HG03060 (cell line): ENCODE results near the gene BEGAIN.

Experiments used
- ATAC-seq: cut with Tn5 transposase; IDR thresholded peaks from one replicate; pipeline ENCODE4 v1.9.1; 2021; ENCODE audit warnings: low read depth, moderate number of reproducible peaks; ENCODE audit not compliant: unreplicated experiment

The BEGAIN gene

DNA sequence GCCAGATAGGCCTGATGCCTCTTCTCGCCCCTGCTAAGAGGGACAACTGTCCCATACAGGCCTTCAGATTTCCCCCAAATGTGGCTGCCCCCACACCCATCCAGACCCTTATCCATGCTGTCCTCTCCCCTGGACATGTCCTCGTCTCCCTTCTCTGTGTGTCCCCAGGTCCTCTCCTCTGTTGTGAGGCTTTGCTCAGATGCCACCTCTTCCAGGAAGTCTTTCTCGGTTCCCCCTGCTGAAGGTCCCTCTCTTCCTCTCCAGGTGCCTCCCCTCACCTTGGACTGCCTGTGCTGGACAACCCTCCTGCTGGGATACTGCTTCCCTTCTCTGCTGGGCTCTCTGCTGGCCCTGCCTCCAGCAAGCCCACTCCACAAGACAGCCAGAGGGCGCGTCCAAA lies 33.7 kb downstream of the BEGAIN start:
- no peak for ATAC-seq

DNA sequence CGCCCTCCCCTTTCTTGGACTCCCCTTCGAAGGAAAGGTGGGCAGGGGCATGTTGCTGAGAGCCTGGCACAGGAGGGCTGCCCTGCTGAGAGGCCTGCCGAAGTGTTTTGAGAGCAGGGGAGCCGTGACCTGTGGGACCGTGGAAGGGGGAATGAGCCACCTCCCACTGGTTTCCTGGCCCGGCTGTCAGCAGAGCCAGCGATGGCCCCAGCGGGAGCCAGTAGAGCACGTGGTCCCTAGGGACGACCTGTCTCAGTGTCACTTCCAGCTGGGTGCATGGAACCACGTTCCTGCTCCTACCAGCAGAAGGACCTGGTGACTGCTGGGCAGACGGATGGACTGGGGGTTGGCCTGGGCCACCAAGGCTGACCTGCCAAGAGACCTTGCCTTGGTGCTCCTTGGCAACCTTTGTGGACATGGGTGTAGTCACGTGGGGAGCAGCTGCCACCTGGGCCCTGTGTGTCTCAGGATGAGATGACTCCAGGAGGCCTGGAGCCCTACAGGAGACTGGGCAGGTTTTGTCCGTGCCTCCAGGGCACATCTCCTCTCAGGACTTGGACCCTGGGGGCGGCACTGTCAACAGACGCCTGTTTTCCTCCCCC lies 34.6 kb downstream of the BEGAIN start:
- no peak for ATAC-seq

DNA sequence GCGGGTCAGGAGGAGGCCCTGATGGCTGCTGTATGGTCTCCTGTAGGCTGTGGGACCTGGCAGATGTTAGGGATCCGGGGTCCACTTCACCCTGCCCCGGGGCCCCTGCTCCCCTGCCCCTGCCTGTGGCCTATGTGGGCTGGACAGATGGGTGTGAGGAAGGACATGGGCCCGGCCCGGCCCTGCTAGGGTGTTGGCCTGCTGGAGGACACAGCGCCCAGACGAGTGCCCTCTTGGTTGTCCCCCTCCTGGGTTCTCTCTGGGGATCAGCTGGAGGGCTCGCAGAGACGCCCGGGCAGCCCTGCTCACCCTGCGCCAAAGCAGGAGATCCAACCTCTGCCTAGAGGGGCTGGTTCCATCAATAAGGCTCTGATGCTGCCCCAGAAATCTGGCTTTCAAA lies 36.2 kb downstream of the BEGAIN start:
- ATAC-seq: no peak

DNA sequence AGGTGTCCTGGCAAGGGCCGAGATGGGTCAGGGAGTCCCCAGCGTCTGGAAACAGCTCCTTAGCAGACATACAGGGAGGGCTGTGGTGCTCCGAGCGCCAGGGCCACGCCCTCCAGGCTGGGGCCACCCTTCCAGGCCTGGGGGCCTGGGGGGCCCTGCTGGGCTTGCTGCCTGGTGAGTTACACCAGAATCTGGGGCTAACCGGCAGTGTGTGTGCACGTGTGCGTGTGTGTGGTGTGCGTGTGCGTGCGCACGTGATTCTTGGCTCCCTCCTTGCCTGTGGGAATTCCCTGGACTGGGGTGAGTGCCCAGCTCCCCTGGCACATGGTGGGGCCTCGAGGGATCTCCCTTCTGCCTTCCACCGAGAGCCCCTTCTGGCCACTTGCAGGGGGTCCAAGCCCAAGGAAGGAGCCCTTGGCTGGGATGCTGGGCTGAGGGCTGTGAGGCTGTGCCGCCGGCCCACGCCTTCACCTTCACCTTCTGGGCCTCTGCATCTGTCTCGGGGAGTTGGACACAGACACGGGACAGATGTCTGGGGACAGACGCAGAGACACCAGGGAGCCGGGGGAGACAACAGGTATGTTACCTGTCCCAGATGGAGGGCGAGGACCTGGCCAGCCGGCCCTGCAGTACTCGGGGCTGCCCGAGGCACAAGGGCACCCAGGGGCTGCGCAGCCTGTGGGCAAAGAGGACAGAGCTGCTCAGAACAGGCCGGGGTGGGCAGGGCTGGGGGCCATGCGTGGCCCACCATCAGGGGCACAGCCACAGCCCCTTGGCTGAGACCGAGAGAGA lies 37.2 kb downstream of the BEGAIN start:
- ATAC-seq: no peak

DNA sequence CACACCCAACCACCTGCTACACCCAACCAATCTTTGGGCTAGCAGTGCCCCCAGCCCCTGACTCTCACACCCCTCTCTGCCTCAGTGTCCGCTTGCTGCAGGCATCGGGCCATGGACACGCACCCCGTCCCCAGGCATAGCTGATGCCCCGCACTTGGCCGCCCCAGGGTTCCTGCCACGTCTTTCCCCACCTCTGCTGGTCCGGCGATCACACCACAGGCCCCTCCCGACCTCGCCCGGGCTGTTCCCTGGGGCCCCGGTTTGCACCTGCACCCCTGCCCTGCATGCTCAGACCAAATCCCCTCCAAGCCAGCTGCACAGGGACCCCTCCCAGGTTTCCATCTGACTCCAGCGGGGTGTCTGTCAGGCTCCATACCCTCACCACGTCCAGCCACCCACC lies 38.3 kb downstream of the BEGAIN start:
- ATAC-seq: no peak

DNA sequence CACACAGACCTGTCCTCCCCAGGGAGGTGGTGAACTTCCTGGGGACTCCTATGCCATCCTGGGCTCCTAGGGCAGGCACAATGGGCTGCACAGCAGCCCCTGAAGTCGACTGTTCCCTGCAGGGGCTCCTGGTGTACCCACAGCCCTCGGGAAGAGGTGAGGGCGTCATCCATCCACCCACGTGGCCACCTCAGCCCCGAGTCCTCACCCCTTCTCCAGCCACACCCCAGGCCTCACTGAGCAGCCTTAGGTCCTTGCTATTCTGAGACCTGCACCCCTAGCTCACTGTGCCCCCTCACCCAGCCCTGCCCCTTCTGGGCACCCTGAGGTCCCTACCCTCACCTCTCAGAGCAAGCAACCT lies 38.9 kb downstream of the BEGAIN start:
- no peak for ATAC-seq

DNA sequence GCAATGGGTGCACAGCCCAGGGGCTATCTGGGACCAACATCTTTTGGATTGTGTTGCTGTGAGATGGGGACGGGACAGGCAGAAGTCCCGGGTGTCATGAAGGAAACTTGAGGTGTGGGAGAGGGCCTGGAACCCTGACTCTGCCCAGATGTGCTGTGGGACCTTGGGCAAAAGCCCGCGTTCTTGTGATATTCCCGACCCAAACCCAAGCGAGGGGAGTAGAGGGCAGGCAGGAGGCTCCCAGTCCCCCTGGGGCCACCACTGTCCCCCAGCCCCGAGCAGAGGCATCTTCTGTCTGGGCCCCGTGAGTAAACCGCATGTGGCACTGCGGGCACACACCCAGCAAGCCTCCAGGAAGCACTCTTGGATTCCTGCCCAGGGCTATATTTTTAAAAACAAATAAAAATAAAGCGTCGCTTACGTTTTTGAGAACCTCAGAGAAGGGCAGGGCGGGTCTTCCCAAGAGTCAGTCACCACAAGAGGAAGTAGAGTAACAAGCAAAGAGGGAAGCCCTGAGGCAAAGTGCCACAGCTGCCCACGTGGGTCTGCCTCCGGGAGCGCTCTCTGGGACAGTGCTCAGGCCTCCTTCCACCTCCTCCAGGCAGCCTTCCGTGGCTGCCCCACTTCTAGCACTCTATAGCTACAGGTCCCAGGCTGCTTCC lies 39.5 kb downstream of the BEGAIN start:
- ATAC-seq: no peak

DNA sequence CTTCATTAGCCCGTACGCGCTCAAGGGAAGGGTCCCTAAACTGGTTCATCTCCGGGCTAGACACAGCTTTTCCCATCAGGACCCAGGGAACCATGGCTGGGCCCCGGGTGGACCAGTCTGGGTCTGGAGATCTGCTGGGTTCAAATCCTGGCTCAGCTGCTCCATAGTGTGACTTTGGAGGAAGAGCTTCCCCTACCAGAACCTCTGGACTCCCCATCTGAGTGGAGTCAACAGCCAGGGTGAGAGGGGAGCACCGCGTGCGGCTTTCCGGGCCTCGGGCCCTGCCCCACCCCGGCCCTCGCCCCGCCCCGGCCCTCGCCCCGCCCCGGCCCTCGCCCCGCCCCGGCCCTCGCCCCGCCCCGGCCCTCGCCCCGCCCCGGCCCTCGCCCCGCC lies 41.2 kb downstream of the BEGAIN start:
- no peak for ATAC-seq

DNA sequence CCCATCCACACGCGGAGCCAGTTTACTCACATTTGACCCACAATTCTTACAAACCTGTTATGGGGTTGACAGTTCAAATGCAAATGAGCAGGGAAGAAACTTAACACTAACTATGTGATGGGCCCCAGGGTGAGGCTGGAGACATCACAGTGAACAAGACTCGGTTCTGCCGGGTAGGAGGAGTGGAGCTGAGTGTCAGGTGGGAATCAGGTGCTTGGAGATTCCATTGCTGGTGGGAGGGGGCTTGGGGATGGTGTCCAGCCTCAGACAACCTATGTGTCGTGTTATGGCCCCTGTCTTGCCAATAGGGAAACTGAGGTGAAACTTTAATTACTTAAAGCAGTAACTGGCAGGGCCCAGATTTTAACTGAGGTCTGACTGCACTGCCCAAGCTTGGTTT lies 41.9 kb downstream of the BEGAIN start:
- ATAC-seq: no peak

DNA sequence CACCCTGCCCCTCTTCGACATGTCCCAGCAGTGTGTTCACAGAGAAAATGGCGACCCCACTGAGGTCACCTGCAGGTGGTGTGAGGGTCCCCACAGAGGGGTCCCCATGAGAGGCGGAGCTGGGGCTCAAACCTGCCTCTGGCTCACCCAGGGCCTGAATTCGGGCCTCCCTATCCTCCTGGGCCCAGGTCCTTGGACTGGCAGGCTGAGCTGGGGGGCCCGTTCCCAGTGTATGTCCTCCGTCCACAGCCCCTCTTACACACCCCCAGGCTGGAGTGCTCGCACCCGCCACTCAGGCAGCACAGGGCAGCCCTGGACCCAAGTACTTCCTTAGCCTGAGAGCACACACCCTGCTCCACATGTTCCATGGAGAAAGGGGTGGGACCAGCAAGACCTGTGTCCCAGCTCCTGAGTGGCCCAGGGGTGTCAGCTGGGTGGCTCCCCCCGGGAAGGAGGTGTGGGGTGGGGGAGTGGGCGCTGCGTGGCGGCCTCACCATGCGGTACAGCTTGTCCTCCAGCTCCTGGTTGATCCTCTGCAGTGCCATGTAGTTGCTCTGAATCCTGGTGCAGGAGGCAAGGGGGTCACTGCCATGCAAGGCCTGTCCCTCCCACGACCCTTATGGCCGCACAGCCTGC lies 42.6 kb downstream of the BEGAIN start:
- ATAC-seq: no peak

DNA sequence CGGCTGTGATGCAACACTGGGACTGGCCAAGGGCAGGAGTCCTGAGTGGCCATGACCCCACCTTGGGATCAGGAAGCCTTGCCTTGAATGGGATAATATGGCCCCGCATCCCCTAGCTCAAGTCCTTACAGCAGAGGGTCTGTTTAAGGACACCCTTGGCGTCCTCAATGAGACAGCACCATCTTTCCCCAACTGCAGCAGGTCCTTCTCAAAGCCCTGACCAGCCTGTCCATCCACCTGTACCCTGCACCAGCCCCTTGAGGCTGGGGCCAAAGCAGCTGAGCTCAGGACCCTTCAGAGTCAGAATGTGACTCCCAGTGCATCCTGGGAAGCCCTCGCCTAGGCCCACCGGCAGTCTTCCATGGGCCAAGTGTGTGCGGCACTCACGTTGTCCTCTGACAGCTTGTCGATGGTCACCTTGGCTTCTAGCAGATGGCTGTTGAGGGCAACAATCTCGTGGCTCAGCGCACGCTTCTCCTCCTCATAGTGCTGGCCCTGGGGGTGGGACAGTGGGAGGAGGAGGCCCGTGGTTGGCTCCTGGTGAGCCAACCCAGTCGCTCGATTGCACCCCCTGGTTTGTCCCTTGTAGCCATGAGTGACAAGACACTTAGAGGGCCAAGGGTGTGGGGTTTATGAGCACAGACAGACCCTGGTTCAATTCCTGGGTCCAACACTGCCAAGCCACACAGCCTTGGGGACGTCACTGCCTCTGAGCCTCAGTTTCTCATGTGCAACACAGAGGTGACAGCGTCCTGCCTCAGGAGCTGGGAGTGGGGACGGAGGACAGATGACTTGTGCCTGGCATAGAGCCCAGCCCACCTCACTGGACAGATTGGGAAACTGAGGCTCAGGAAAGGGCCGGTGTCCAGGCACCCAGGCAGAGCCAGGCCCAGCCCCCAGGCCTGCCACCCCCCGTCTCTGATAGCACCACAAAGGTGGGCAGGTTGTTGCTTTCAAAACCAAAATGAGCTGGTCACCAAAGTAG lies 43.5 kb downstream of the BEGAIN start:
- no peak for ATAC-seq

DNA sequence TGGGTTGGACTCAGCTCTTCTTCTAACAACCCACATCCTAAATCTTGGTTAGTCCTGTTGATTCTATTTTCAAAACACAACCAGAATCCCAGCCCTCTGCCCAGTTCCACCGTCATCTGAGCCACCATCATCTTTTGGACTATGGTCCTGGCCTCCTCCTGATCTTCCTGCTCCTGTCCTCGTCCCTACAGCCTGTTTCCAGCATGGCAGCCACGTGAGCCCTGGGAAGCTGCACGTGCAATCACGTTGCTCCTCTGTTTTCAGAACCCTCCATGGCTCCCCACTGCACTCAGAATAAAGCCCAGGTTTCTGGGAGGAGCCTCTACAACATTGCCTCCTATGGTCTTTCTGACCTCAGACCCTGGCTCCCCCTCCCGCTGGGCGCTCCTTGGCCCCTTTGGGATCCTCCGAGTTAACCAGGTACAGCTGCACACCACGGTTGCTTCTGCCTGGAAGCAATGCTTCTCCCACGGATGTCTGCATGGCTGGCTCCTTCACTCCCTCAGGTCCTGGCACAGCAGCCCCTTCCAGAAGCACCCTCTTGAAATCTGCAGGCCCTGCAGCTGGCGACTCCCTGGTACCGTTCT lies 44.5 kb downstream of the BEGAIN start:
- ATAC-seq: no peak

DNA sequence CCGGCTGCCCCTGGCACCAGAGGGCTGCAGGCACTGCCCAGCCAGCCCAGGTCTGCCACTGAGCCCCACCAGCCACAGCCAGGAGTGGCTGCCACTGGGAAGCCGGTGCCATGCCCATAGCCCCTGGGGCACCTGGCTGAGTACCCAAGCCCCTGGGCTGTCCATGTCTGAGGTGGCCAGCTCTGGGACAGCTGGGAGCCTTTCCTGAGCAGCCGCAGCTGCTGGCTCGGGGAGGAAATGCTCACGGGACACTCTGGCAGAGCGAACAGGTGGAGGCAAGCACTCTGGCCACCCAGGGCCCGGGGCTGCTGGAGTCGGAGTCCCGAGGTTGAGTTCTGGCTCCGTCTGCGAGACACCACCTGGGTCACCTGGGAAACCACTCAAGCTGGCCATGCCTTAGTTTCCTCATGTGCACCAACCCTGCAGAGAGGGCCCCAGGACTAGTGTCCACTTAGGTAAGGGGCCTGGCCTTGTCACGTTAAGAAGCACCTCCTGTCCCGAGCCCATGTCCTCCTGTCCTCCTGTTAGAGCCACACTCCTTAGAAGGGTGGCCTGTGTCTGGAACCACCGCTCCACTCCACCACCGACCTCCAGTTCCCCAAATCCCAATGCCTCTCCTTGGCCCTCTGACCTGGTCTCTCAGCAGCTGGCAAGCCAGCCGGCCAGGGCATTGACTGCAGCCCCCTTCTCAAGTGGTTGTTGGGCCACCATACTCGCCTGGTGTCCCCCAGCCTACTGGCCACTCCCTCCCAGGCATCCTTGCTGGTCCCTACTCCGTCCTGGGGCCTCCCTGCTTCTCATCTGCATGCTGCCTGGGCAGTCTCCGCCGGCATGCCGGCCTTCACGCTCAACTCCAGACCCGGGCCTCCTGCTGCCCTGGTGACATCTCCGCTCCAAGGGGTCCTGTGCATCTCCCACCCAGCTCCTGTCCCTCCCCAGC lies 45.3 kb downstream of the BEGAIN start:
- no peak for ATAC-seq

DNA sequence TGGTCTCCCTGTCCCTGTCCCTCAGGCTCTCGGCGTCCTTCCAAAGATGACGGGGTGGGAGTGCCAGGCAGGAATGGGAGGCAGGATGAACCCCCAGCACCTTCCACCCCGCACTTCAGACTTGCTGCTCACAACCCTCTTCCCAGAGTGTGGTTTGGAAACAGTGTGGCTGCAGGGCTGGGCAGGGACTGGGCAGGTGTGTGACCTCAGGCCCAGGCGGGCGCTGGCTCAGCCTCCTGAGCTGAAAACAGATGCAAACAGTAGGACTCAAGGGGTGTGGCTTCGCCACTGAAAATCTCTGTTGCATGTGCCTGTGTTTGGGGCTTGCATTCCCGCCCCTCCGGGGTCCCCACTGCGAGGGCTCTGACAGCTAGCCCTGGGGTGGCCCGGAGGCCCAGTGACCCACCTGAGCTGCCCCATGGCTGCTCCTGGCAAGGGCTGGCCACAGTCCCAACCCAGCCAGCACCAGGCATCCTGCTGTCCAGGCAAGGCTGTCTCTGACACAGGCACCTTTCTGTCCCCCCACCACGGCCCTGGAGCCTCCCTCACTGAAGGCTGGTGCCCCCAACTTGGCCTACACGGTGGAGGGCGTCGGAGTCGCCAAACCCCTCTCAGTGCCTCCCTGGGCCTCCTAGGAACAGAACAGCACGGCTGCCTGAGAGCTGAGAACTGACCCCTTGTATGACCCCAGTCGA lies 46.1 kb downstream of the BEGAIN start:
- ATAC-seq: no peak

DNA sequence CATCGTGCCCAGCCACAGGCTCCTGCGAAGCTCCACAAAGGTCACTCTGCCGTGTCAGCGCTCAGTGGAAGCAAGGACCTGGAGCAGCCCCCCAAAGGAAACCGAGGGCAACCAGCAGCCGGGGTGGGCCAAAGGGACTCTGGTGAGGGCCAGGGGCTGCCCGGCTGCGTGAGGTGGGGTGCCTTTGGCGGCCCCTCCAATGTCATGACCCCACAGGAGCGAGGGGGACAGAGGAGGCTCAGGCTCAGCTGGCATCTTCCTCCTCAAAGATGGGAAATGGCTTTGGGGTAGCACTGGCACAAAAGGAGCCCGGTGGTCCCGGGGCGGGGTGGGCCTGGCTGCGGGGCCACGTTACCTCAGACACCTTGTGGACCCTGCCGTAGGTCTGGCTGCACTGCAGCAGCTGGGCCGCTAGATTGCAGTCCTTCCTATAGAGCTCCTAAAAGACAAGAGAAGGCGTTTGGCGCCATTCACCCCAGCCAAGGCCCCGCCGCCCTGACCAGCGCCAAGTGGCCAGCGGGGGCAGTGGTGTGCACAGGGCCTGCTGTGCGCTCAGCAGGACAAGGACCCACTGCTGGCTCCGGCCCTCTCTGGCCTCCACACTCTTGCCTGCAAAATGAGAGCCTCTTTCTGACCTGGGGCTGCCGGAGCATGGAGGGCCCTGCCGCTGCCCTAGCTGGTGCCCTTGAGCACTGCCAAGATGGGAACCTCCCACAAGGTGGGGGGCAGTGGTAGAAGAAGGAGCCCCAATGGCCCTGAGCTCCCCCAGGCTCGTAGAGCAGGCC lies 46.9 kb downstream of the BEGAIN start:
- ATAC-seq: no peak

DNA sequence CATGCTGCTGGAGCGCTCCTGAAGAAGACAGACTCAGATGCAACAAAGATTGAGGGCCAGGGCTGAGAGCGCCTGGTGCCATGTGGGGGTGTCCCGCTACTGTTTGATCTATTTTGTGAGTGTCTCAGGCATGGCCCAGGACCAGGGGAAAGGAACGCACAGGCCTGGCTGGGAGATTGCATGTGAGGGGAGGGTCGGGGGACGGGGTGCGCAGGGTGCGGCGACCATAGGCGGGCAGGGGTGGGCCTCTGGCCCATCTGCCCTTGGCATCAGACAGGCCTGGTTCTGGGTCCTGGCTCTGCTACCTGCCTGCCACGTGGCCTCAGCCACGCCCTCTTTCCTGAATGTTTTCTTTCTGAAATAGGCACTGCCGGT lies 47.5 kb downstream of the BEGAIN start:
- no peak for ATAC-seq

DNA sequence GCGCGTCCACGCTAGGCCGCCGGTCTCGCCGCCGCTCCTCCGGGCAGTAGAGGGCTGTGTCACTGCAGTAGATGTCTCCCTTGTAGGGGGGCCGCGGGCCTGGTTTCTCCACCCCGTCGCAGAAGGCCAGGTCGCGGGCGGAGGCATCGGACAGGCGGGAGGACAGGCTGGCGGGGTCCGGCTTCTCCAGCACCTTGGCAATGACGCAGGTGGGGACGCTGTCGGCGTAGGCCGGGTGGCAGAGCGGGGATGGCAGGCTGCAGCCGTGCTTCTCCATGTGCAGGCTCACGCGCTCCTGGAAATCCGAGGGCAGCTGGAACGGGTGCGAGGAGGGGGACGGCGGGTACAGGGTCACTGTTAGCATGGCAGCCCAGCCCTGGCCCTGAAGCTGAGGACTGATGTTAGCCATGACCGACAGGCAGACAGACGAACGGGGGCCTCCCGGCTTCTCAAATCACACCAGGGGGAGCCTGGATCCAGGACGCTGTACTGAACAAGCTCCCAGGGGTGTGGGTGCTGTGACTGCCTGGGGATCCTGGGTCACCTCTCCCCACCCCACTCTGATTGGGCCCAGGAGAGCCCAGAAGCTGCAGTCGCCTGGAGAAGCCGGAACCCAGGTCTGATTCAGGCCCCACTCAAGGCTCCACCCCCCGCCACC lies 48.1 kb downstream of the BEGAIN start:
- no peak for ATAC-seq
